C4-2B (cell line): ENCODE data around the gene HHIPL1.

Experiments used
- CTCF ChIP-seq: fragments of 450-650 bp; conservative IDR thresholded peaks from 2 replicates; pipeline ENCODE4 v1.5.1; 2017; ENCODE audit warnings: mild to moderate bottlenecking
- ZFX ChIP-seq: fragments of 450-650 bp; IDR thresholded peaks from 2 replicates; pipeline ENCODE4 v1.6.1; 2017

GRCh38 chr14:99688210-99688581 is 43.3 kb downstream of the HHIPL1 start:
- TF ChIP-seq CTCF (no peak), ZFX (no peak)
